Measurements from ENCODE around the gene C16orf95. TPM values are rescaled to one million over a fixed set of nuclear protein-coding genes. Genes with fewer than 3 reads are reported as not detected.

Gene C16orf95
- total RNA-seq, 1 donor from 2014 or later = 3.5 TPM

GRCh38 chr16:87295661-87296531, 21.3 kb downstream of the C16orf95 start:
- DNase-seq (ENCODE audit: extremely low read depth, low read depth, low spot score) = no peak

GRCh38 chr16:87295259-87295658, 21.9 kb downstream of the C16orf95 start:
- DNase-seq (ENCODE audit: extremely low read depth, low read depth, low spot score) = no peak

- DNase-seq (ENCODE audit: extremely low read depth, low read depth, low spot score) = no peak
These were observed 23.2 kb downstream of the C16orf95 start for GRCh38 chr16:87293990-87294389.

GRCh38 chr16:87291944-87292343, 25.2 kb downstream of the C16orf95 start:
- DNase-seq (ENCODE audit: extremely low read depth, low read depth, low spot score) = no peak

- DNase-seq (ENCODE audit: extremely low read depth, low read depth, low spot score) = no peak
These were observed 28.3 kb downstream of the C16orf95 start for GRCh38 chr16:87288753-87289362.

GRCh38 chr16:87286839-87287626, 30.2 kb downstream of the C16orf95 start:
- no peak for DNase-seq (ENCODE audit: extremely low read depth, low read depth, low spot score)

GRCh38 chr16:87284183-87284582, 33.0 kb downstream of the C16orf95 start:
- DNase-seq (ENCODE audit: extremely low read depth, low read depth, low spot score) = no peak

GRCh38 chr16:87279094-87279658, 38.0 kb downstream of the C16orf95 start:
- DNase-seq (ENCODE audit: extremely low read depth, low read depth, low spot score) = no peak

GRCh38 chr16:87278191-87279093, 38.8 kb downstream of the C16orf95 start:
- no peak for DNase-seq (ENCODE audit: extremely low read depth, low read depth, low spot score)

- no peak for DNase-seq (ENCODE audit: extremely low read depth, low read depth, low spot score)
These were observed 40.3 kb downstream of the C16orf95 start for GRCh38 chr16:87276924-87277323.

GRCh38 chr16:87276091-87276701, 41.0 kb downstream of the C16orf95 start:
- DNase-seq (ENCODE audit: extremely low read depth, low read depth, low spot score) = no peak

- no peak for DNase-seq (ENCODE audit: extremely low read depth, low read depth, low spot score)
These were observed 42.4 kb downstream of the C16orf95 start for GRCh38 chr16:87274794-87275193.

- no peak for DNase-seq (ENCODE audit: extremely low read depth, low read depth, low spot score)
These were observed 43.6 kb downstream of the C16orf95 start for GRCh38 chr16:87273471-87274030.

GRCh38 chr16:87271256-87271655, 45.9 kb downstream of the C16orf95 start:
- DNase-seq (ENCODE audit: extremely low read depth, low read depth, low spot score) = no peak

GRCh38 chr16:87267566-87267965, 49.6 kb downstream of the C16orf95 start:
- no peak for DNase-seq (ENCODE audit: extremely low read depth, low read depth, low spot score)

GRCh38 chr16:87266846-87267245, 50.3 kb downstream of the C16orf95 start:
- no peak for DNase-seq (ENCODE audit: extremely low read depth, low read depth, low spot score)

- DNase-seq (ENCODE audit: extremely low read depth, low read depth, low spot score) = no peak
These were observed 51.9 kb downstream of the C16orf95 start for GRCh38 chr16:87265261-87265660.

- DNase-seq (ENCODE audit: extremely low read depth, low read depth, low spot score) = no peak
These were observed 52.6 kb downstream of the C16orf95 start for GRCh38 chr16:87264634-87265033.

GRCh38 chr16:87263418-87264052, 53.7 kb downstream of the C16orf95 start:
- no peak for DNase-seq (ENCODE audit: extremely low read depth, low read depth, low spot score)

Data from glomerular endothelial cell (primary cell).